Inflammatory macrophage treated with lipopolysaccharide for 1 hour (primary cell): ENCODE results near the gene ZNF394.

Experiments used
- DNase-seq, 2 donors: peaks; one replicate each; pipeline ENCODE4 v3.0.0-alpha.2; 2020 to 2022

The ZNF394 gene

GRCh38 chr7:99447943-99448342 is 52.1 kb downstream of the ZNF394 start:
- no peak for DNase-seq

DNA sequence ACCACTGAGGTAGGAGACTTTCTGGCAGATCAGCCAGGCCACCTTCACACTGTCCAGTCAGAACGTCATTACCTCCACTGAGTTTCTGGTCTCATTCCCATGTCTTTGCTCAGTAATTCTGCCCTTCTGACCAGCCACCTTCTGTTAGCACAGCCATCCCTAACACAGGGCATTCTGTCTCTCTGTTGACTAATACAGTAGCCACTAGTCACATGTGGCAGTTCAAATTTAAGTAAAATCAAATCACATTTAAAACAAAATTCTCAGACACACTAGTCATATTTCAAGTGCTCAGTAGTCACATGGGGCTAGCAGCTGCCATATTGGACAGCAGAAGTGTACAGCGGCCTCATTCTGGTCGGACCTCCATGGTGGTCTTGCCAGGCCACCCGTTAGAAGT is 54.0 kb downstream of the ZNF394 start:
- no peak for DNase-seq
